HepG2 (cell line): ENCODE data around the gene AMOTL2. TPM values are rescaled to one million over a fixed set of nuclear protein-coding genes. Genes with fewer than 3 reads are reported as not detected.
A peak's percentile ranks its signal among the peaks of the same experiment; 100 is the strongest.

Experiments
- ATAC-seq: fragments of 200-7000 bp; cut with Tn5 transposase; 3 replicates; pipeline ENCODE4 v1.9.1; 2020; ENCODE audit warnings: mild to moderate bottlenecking, moderate library complexity
- BruUV-seq: library from RNA; stranded (reverse); fragments of 400-500 nt; replicated peaks from 2 replicates; lab custom pipeline; 2021; lab: Mats Ljungman, UMichigan
- CTCF ChIA-PET: fragments of 300-600 bp; formaldehyde crosslinking; extraction: SDS; loops from one replicate; lab custom pipeline; 2021; ENCODE audit warnings: low total read pairs, inconsistent platforms, low intra/inter-chr PET ratio; lab: Yijun Ruan, JAX
- POLR2A ChIA-PET: fragments of 350-600 bp; sonication (Branson Sonifier 250); formaldehyde crosslinking; loops from one replicate; lab custom pipeline; 2020; ENCODE audit warnings: antibody characterized with exemption, inconsistent platforms; lab: Yijun Ruan, JAX
- DNase-seq: peaks from one replicate; pipeline ENCODE4 v3.0.0-alpha.2; 2015; ENCODE audit warnings: low spot score
- FAIRE-seq: peaks from 3 replicates; lab custom pipeline; 2011; peaks lifted over from hg19 to GRCh38; lab: Jason Lieb, UNC
- H2AFZ ChIP-seq: one replicate; pipeline ENCODE4 v1.6.1; 2011; ENCODE audit warnings: low read length, inconsistent platforms
- H3K27ac ChIP-seq: fragments of 300-600 bp; 3 replicates; pipeline ENCODE4 v1.8.0; 2011; ENCODE audit warnings: mixed run types, mild to moderate bottlenecking, mixed read lengths, low read length, inconsistent platforms; ENCODE audit not compliant: insufficient read depth; ENCODE audit errors: extremely low read length
- H3K27me3 ChIP-seq, 2 experiments: fragments of 200-600 bp in 1 of 2; 2 replicates in 1 of 2; 3 replicates in 1 of 2; pipeline versions ENCODE4 v1.6.0 to v1.8.0; 2011; ENCODE audit warnings: low read length in 2 of 2, mild to moderate bottlenecking in 2 of 2, moderate library complexity in 2 of 2, inconsistent platforms in 1 of 2; ENCODE audit not compliant: insufficient read depth in 2 of 2, control insufficient read depth in 1 of 2
- H3K36me3 ChIP-seq, 2 experiments: fragments of 200-600 bp in 1 of 2; replicated peaks in 1 of 2; 2 replicates in 1 of 2; 3 replicates in 1 of 2; pipeline versions ENCODE4 v1.5.1 to v1.8.0; 2011; ENCODE audit warnings: low read length in 2 of 2, inconsistent platforms in 1 of 2; ENCODE audit not compliant: insufficient read depth in 2 of 2, control insufficient read depth in 1 of 2
- H3K4me1 ChIP-seq: 2 replicates; pipeline ENCODE4 v1.5.1; 2012; ENCODE audit warnings: low read length, inconsistent platforms; ENCODE audit not compliant: insufficient read depth
- H3K4me2 ChIP-seq: 2 replicates; pipeline ENCODE4 v1.6.0; 2011; ENCODE audit warnings: low read depth, low read length, inconsistent platforms
- H3K4me3 ChIP-seq, 3 experiments: fragments of 200-600 bp in 1 of 3; sonication (generic), shearing (Covaris generic) in 1 of 3; replicated peaks in 1 of 3; 2 replicates each; pipeline ENCODE4 v1.5.1; 2011 to 2016; ENCODE audit warnings: low read length in 3 of 3, inconsistent platforms in 2 of 3, low read depth in 2 of 3, mild to moderate bottlenecking in 2 of 3, control low read depth in 1 of 3, mixed read lengths in 1 of 3; ENCODE audit not compliant: insufficient read depth in 1 of 3
- H3K79me2 ChIP-seq: one replicate; pipeline ENCODE4 v1.6.1; 2011; ENCODE audit warnings: low read length, inconsistent platforms; ENCODE audit not compliant: insufficient read depth
- H3K9ac ChIP-seq: 2 replicates; pipeline ENCODE4 v1.6.0; 2011; ENCODE audit warnings: mild to moderate bottlenecking, low read depth, low read length, inconsistent platforms; ENCODE audit not compliant: insufficient read depth
- H3K9me3 ChIP-seq: 2 replicates; pipeline ENCODE4 v1.5.1; 2012; ENCODE audit warnings: mild to moderate bottlenecking, low read length
- H4K20me1 ChIP-seq: 2 replicates; pipeline ENCODE4 v1.6.0; 2011; ENCODE audit warnings: inconsistent platforms, mild to moderate bottlenecking, low read length, moderate library complexity; ENCODE audit not compliant: insufficient read depth
- AGO1 ChIP-seq: fragments of 200-400 bp; formaldehyde crosslinking; IDR thresholded peaks from 2 replicates; pipeline ENCODE4 v1.6.1; 2017; ENCODE audit warnings: mild to moderate bottlenecking, low read depth, low read length, moderate library complexity; ENCODE audit not compliant: poor library complexity, severe bottlenecking
- AGO2 ChIP-seq: fragments of 200-400 bp; formaldehyde crosslinking; optimal IDR thresholded peaks from 2 replicates; pipeline ENCODE3; 2017; ENCODE audit warnings: mild to moderate bottlenecking, low read depth, low read length, moderate library complexity
- ATF1 ChIP-seq: IDR thresholded peaks from 2 replicates; pipeline ENCODE4 v1.6.1; 2016; ENCODE audit warnings: mild to moderate bottlenecking, control low read depth
- CERS6 ChIP-seq: sonication (generic); formaldehyde crosslinking; IDR thresholded peaks from 2 replicates; pipeline ENCODE4 v1.5.0; 2020; ENCODE audit warnings: missing genetic modification reagents
- HDAC6 ChIP-seq: fragments of 200-600 bp; sonication (generic); IDR thresholded peaks from 2 replicates; pipeline ENCODE4 v1.7.0; 2017; ENCODE audit warnings: mild to moderate bottlenecking, antibody characterized with exemption, low read length, low read depth
- HNRNPL ChIP-seq: fragments of 200-400 bp; formaldehyde crosslinking; IDR thresholded peaks from 2 replicates; pipeline ENCODE4 v1.6.1; 2017; ENCODE audit warnings: mild to moderate bottlenecking, low read depth, low read length
- HNRNPLL ChIP-seq: fragments of 200-400 bp; formaldehyde crosslinking; IDR thresholded peaks from 2 replicates; pipeline ENCODE4 v1.6.1; 2017; ENCODE audit warnings: mild to moderate bottlenecking, low read depth, low read length; ENCODE audit not compliant: poor library complexity, severe bottlenecking
- ISX ChIP-seq: sonication (generic); formaldehyde crosslinking; conservative IDR thresholded peaks from 2 replicates; pipeline ENCODE4 v1.5.0; 2020; ENCODE audit warnings: missing genetic modification reagents
- NR0B2 ChIP-seq: sonication (generic); formaldehyde crosslinking; IDR thresholded peaks from 2 replicates; pipeline ENCODE4 v1.4.0; 2020; ENCODE audit warnings: mild to moderate bottlenecking, missing genetic modification reagents
- PCBP1 ChIP-seq: fragments of 200-400 bp; formaldehyde crosslinking; IDR thresholded peaks from 2 replicates; pipeline ENCODE4 v1.6.1; 2017; ENCODE audit warnings: mild to moderate bottlenecking, low read depth, low read length, borderline replicate concordance
- POLR2G ChIP-seq: fragments of 200-400 bp; formaldehyde crosslinking; IDR thresholded peaks from 2 replicates; pipeline ENCODE4 v1.6.1; 2018; ENCODE audit warnings: mild to moderate bottlenecking, low read depth, low read length, moderate library complexity
- ZBTB20 ChIP-seq: sonication (generic); formaldehyde crosslinking; IDR thresholded peaks from 2 replicates; pipeline ENCODE4 v1.8.1; 2023; ENCODE audit warnings: missing genetic modification reagents, low read depth, mild to moderate bottlenecking, borderline replicate concordance
- ZNF687 ChIP-seq: sonication (generic); formaldehyde crosslinking; IDR thresholded peaks from 2 replicates; pipeline ENCODE4 v1.5.1; 2020; ENCODE audit warnings: mild to moderate bottlenecking, missing genetic modification reagents, moderate library complexity
- ZNF772 ChIP-seq: sonication (generic); formaldehyde crosslinking; IDR thresholded peaks from 2 replicates; pipeline ENCODE4 v1.5.0; 2020; ENCODE audit warnings: mild to moderate bottlenecking, missing genetic modification reagents
- WGBS: methylation state at CpG from one replicate; pipeline ENCODE4 v1.1.6; 2017; ENCODE audit warnings: low lambda C conversion rate; 5-methylcytosine and 5-hydroxymethylcytosine counted together
- in situ Hi-C: cut with HindIII; loops from 2 replicates; pipeline ENCODE4 v1.10.0; 2017; ENCODE audit warnings: low pct_unique_long_range_greater_than_20kb; ENCODE audit not compliant: extremely low pct_ligation_motif_present
- intact Hi-C: fragments of 100-400 bp; cut with micrococcal nuclease; formaldehyde crosslinking; loops from one replicate; pipeline ENCODE4 v1.10.0; 2022; ENCODE audit not compliant: unreplicated experiment
- polyA plus RNA-seq, 8 experiments: library from polyadenylated mRNA; depleted of rRNA in 3 of 8; stranded (reverse) in 7 of 8; unstranded in 1 of 8; fragments of >200 nt; fragmentation: Illumina TruSeq in 4 of 8; extraction: Trizol in 4 of 8; gene quantifications; 2 replicates each; pipeline versions ENCODE4 v1.2.1 to v1.2.3, GENCODE V29; 2011 to 2016; ENCODE audit warnings: low read depth in 4 of 8, missing spikeins in 1 of 8, mixed read lengths in 1 of 8; ENCODE audit not compliant: insufficient read depth in 1 of 8
- total RNA-seq, 5 experiments: library from RNA; depleted of rRNA; stranded (reverse); fragments of >200 nt; fragmentation: Illumina TruSeq; extraction: Trizol; gene quantifications; 2 replicates each; pipeline ENCODE4 v1.2.3, GENCODE V29; 2016; ENCODE audit warnings: low read depth in 1 of 5

The AMOTL2 gene
- total and polyA plus RNA-seq, 2 of the 13 experiments (the other 11 are each of a cell fraction or from before 2014, with no cell fraction given): 17.3 to 18.5 TPM

GRCh38 chr3:134367869-134368750 lies 6.1 kb downstream of the AMOTL2 start (continued):
- no peak for TF ChIP-seq HNRNPL
- TF ChIP-seq ZBTB20: no peak
- TF ChIP-seq ZNF772 (CRISPR knock-in tag): no peak
- TF ChIP-seq NR0B2 (CRISPR knock-in tag): no peak
- no peak for TF ChIP-seq CERS6 (CRISPR knock-in tag)

GRCh38 chr3:134366928-134367811 lies 7.1 kb downstream of the AMOTL2 start:
- ChIA-PET CTCF (no interaction called here), POLR2A (interaction anchor here (0.5 to 1.5 kb wide), 5 partner anchors 8 to 58 kb away, joined by 3 to 9 read pairs (median 4); no protein-coding TSS in a partner anchor)
- Histone ChIP-seq H3K36me3 (peaks cover 61 to 93% of the 10 kb centered on the region in 2 experiments), H3K27ac (no peak overlapping the region), H4K20me1 (peaks cover 19% of the 10 kb centered on the region; the same call in 1 of the 2 replicates), H3K9ac (no peak overlapping the region), H3K4me2 (no peak overlapping the region), H3K4me1 (peaks cover 55% of the 10 kb centered on the region), H3K4me3 (no peak overlapping the region), H2AFZ (no peak overlapping the region), H3K27me3 (no peaks in the 10 kb centered on the region), H3K79me2 (peaks cover 8% of the 10 kb centered on the region), H3K9me3 (no peaks in the 10 kb centered on the region)
- intact Hi-C loops: no loop called here
- ATAC-seq (peak; percentile 8; the same call in 2 of the 3 replicates), DNase-seq (peak; percentile 32), FAIRE-seq (no peak)
- BruUV-seq: no TSS peak
- WGBS: 88% methylated on average over 8 of the region's 15 CpGs
- in situ Hi-C loops: no loop called here
- peak; percentile 48 for TF ChIP-seq HNRNPLL
- peak; percentile 28; the same call in 1 of the 2 replicates for TF ChIP-seq POLR2G
- TF ChIP-seq ZNF687 (CRISPR knock-in tag): peak; percentile 14; the same call in 1 of the 2 replicates
- no peak for TF ChIP-seq ISX
- TF ChIP-seq ATF1: no peak
- TF ChIP-seq AGO1: peak; percentile 32
- TF ChIP-seq AGO2: peak; percentile 60
- TF ChIP-seq PCBP1: 0 out of 2 replicates have a peak, but pooled peaks have one; percentile 48
- TF ChIP-seq HDAC6: no peak
